WERI-Rb-1 (cell line): ENCODE data around the gene NCK2.

Source experiments
- DNase-seq: peaks from one replicate; pipeline ENCODE4 v3.0.0-alpha.2; 2020
- H3K27ac ChIP-seq: fragments of 250-450 bp; sonication (Bioruptor Pico); 2 replicates; pipeline ENCODE4 v1.5.1; 2020; ENCODE audit warnings: mild to moderate bottlenecking, moderate library complexity
- H3K27me3 ChIP-seq: fragments of 250-450 bp; sonication (Bioruptor Pico); 2 replicates; pipeline ENCODE4 v1.5.1; 2021; ENCODE audit warnings: mild to moderate bottlenecking, low read depth, moderate library complexity; ENCODE audit not compliant: insufficient read depth, severe bottlenecking
- H3K36me3 ChIP-seq: fragments of 250-450 bp; sonication (Bioruptor Pico); 2 replicates; pipeline ENCODE4 v1.5.1; 2020; ENCODE audit warnings: mild to moderate bottlenecking, moderate library complexity
- H3K4me3 ChIP-seq: 2 replicates; pipeline ENCODE4 v1.5.1; 2011; ENCODE audit warnings: low read depth, mild to moderate bottlenecking, control low read depth, low read length
- H3K9me3 ChIP-seq: fragments of 250-450 bp; sonication (Bioruptor Pico); 2 replicates; pipeline ENCODE4 v1.5.1; 2021; ENCODE audit warnings: mild to moderate bottlenecking, moderate library complexity; ENCODE audit not compliant: severe bottlenecking
- TF ChIP-seq, protein P1 (sequence below): IDR thresholded peaks from 2 replicates; pipeline ENCODE4 v1.5.1; 2011; ENCODE audit warnings: low read depth, mild to moderate bottlenecking, control low read depth, inconsistent platforms, low read length

The NCK2 gene

DNA sequence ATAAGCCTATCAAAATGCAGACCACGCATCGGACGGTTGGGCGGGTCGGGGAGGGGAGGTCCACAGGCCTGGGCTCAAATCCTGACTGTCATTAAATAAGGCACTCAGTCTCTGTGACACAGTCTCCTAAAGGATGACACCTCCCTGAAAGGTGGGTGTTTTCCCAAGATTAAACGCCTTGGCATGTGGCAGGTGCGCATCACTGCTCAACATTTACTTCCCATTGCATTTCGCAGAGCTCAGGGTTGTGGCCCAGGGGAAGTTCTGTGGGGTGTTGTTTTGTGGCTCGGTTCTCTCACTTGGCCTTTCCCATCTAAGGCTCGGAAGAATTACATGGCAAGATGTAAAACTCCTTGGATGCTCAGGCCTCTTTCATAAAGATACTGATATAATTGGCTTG lies 107.4 kb downstream of the NCK2 start:
- TF ChIP-seq, protein P1, sequence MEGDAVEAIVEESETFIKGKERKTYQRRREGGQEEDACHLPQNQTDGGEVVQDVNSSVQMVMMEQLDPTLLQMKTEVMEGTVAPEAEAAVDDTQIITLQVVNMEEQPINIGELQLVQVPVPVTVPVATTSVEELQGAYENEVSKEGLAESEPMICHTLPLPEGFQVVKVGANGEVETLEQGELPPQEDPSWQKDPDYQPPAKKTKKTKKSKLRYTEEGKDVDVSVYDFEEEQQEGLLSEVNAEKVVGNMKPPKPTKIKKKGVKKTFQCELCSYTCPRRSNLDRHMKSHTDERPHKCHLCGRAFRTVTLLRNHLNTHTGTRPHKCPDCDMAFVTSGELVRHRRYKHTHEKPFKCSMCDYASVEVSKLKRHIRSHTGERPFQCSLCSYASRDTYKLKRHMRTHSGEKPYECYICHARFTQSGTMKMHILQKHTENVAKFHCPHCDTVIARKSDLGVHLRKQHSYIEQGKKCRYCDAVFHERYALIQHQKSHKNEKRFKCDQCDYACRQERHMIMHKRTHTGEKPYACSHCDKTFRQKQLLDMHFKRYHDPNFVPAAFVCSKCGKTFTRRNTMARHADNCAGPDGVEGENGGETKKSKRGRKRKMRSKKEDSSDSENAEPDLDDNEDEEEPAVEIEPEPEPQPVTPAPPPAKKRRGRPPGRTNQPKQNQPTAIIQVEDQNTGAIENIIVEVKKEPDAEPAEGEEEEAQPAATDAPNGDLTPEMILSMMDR, result no peak

GRCh38 chr2:105853354-105854088 lies 108.8 kb downstream of the NCK2 start:
- Histone ChIP-seq H3K36me3 (peaks cover 6% of the 10 kb centered on the region), H3K27ac (no peak overlapping the region), H3K27me3 (no peaks in the 10 kb centered on the region), H3K9me3 (no peaks in the 10 kb centered on the region), H3K4me3 (no peak overlapping the region)
- DNase-seq, result no peak
- TF ChIP-seq, protein P1, result no peak

More for the DNA sequence above, 107.4 kb downstream of the NCK2 start:
- H3K27me3 ChIP-seq, result no peaks in the 10 kb centered on the region
- no peaks in the 10 kb centered on the region for H3K9me3 ChIP-seq
- no peak overlapping the region for H3K27ac ChIP-seq
- no peak for DNase-seq
- no peak overlapping the region for H3K4me3 ChIP-seq
- H3K36me3 ChIP-seq, result peaks cover 6% of the 10 kb centered on the region

DNA sequence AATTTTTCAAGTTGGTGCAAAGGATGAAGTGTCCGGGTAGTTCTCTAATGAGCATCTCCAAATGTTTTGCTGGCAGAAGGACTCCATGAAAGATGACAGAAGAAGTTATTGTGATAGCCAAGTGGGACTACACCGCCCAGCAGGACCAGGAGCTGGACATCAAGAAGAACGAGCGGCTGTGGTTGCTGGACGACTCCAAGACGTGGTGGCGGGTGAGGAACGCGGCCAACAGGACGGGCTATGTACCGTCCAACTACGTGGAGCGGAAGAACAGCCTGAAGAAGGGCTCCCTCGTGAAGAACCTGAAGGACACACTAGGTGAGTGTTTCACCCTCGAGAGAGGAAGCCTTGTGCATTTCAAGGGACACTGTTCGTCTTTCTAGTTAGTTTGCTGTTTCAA lies 110.3 kb downstream of the NCK2 start:
- DNase-seq, result no peak
- Histone ChIP-seq H3K4me3 (no peak overlapping the region), H3K36me3 (peaks cover 6% of the 10 kb centered on the region), H3K27me3 (no peaks in the 10 kb centered on the region), H3K27ac (no peak overlapping the region), H3K9me3 (no peaks in the 10 kb centered on the region)
- TF ChIP-seq, protein P1, result no peak

DNA sequence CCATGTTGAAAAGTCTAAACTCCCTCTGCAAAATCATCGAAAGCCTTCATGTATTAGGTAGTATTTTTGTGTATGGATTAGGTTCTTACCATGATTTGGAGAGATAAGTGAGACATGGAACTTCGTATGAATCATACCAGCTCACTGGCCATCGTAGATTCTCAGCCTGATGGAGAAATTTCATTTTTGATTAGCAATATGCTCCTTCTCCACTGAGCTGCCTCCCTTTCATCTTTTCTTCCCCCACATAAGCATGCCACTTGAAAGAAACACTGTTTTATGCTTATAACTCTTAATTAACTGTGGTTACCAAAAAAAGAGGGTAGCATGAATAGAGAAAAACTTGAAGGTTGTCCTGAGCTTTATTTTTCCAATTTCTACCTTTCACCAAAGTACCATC lies 111.9 kb downstream of the NCK2 start:
- Histone ChIP-seq H3K4me3 (no peak overlapping the region), H3K27ac (no peak overlapping the region), H3K36me3 (peaks cover 6% of the 10 kb centered on the region), H3K27me3 (no peaks in the 10 kb centered on the region), H3K9me3 (no peaks in the 10 kb centered on the region)
- TF ChIP-seq, protein P1, result no peak
- no peak for DNase-seq

DNA sequence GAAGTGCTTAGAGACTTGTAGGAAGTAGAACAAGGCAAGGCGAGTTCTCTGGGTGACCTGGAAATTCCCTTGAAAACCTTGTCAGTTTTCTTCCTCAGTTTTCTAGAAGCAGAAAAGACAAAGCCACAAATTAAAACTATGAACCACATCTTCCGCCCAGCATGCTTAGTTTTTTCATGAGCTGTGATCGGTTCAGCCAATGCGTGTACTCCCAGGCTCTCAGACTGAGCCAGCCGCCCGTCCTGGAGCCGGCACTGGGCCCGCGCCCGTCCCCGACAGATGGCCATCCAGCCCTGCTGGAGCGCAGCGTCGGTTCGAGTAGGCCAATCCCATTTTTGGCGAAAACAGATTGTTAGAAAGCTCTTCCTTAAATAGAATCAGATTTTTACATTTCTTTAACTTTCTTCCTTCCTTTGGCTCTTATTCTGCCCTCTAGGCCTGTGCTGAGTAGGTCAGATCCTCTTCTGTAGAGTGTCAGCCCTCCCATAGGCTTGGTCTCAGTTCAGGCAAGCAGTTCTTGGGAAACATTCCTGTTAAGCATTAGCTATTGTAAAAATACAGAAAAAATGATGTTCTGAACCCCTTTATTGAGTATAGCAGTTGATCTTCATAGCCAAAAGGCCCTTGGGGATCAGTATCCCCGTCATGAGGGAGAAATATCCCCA lies 112.5 kb downstream of the NCK2 start:
- no peaks in the 10 kb centered on the region for H3K27me3 ChIP-seq
- no peaks in the 10 kb centered on the region for H3K9me3 ChIP-seq
- peaks cover 6% of the 10 kb centered on the region for H3K36me3 ChIP-seq
- H3K27ac ChIP-seq, result no peak overlapping the region
- no peak for DNase-seq
- H3K4me3 ChIP-seq, result no peak overlapping the region
- TF ChIP-seq, protein P1, result no peak
